ENCODE data around the gene RALGPS1. TPM values are rescaled to one million over a fixed set of nuclear protein-coding genes. Genes with fewer than 3 reads are reported as not detected.

Gene RALGPS1
- polyA plus RNA-seq, 1 donor, result 7.9 TPM

- peak; percentile 97 for DNase-seq (ENCODE audit: low read depth)
These were observed 107.2 kb downstream of the RALGPS1 start for GRCh38 chr9:127021664-127022363.

- DNase-seq (ENCODE audit: low read depth), result no peak
These were observed 108.5 kb downstream of the RALGPS1 start for GRCh38 chr9:127022913-127023660.

- no peak for DNase-seq (ENCODE audit: low read depth)
These were observed 110.5 kb downstream of the RALGPS1 start for GRCh38 chr9:127025042-127025441.

DNA sequence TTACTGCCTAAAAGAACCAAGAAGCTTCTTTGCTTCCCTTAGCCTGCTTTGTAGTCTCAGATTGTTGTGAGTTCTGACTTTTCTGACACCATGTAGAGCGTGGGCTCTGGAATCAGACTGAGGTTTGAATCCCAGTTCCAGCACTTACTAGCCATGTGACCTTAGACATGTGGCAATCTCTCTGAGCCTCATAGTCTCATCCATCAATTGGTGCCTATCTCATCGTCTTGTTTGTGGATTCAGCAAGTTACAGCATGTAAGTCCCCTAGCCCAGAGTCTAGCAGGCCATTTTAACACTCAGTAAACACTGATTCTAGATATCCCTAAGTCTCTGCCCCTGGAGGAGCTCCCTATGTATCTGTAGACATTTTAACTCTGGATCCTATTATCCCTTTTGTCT lies 113.1 kb downstream of the RALGPS1 start:
- no peak for DNase-seq (ENCODE audit: low read depth)

DNA sequence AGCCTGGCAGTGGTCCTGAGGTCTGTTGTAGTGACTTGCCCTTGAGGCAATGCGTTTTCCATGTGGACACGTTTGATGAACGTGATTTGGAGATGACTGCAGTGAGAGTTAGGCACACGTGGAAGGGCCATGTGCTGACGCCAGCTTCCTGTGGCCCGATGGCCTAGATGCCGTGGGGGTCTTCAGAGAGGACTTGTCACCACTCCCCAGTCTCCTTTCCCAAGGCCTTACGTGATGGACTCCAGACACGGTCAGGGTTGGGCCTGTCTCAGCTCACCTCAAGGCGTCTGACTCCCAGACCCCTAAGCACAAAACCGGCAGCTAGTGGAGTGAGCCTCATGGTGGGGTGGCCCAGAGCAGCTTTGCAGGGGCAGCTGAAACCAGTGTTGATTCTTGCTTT lies 115.0 kb downstream of the RALGPS1 start:
- no peak for DNase-seq (ENCODE audit: low read depth)

DNA sequence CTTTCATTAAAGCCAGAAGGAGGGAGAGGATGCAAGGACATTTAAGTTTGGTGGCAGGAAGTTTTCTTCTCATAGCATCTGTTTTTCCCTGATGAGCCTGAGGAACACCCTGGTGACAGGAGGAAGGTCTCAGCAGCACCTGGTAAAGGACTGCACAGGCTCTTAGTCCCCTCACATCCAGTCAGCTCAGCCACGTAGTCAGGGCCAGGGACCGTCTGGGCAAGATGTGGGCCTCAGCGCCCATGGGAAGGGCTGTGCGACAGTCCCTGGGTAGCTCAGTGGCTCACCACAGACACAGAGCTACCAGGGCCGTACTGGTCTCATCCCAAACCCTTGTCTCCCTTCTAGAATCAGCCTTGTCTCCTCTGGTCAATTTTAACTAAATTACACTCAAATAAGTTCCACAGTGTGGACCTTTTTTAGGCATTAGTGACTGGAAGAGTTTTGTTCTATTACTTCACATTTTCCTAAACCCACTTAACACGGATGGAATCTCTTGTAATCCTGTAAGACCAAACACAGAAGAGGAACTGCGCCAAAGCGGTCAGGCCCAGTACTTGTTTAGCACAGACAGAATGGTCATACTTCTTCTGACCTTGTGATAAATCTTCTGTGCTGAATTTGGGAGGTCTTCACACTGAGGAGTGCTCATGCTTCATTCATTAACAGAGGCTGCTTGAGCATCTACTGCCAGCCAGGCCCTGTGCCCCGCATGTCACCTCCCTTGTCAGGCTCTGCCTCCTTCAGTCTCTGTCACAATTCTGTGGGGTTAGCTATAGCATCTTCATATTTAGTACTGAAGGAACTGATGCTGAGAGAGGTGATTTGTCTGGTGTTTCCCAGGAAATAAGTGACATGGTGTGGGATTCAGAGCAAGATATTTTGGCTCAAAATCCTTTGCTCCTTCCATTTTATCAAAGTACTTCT lies 116.5 kb downstream of the RALGPS1 start:
- no peak for DNase-seq (ENCODE audit: low read depth)

DNA sequence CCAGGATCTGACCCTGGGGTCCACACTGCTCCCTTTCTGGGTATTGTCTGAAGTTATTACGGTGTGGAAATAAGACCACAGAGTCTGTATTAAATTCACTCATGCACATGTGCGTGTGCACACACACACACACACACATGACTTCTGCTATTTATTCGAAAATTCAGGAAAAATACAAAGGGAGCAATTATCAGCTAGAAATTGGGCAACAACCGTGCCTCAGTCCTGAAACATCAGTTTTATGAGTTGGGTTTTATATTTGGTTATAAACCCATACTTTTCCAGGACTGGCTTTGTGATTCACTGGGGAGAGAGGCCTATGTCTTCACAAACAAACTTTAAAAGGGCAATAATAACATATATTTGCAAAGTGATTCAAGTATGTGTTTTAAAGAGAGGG lies 117.7 kb downstream of the RALGPS1 start:
- DNase-seq (ENCODE audit: low read depth), result no peak

- DNase-seq (ENCODE audit: low read depth), result no peak
These were observed 118.5 kb downstream of the RALGPS1 start for GRCh38 chr9:127033061-127033460.

- no peak for DNase-seq (ENCODE audit: low read depth)
These were observed 119.2 kb downstream of the RALGPS1 start for GRCh38 chr9:127033789-127034188.

- no peak for DNase-seq (ENCODE audit: low read depth)
These were observed 120.1 kb downstream of the RALGPS1 start for GRCh38 chr9:127034691-127035090.

DNA sequence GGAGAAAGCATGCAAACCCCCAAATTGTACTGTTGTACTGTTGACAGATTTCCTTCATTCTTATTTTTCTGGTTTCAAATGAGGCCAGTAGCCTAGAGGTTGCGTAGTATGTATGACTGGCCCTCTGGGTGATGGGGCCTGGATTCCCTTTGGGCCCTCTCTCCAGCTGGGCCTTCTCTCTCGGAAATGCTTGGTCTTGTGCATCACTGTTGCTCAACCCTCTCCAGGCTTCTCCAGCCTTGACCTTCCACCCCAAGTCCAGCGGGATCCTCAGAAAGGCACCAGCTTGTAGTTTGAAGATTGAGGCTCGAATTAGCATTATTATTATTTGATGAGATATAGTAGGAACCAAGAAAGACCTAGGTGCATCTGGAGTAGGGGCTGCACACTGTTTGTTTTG lies 120.8 kb downstream of the RALGPS1 start:
- no peak for DNase-seq (ENCODE audit: low read depth)

DNA sequence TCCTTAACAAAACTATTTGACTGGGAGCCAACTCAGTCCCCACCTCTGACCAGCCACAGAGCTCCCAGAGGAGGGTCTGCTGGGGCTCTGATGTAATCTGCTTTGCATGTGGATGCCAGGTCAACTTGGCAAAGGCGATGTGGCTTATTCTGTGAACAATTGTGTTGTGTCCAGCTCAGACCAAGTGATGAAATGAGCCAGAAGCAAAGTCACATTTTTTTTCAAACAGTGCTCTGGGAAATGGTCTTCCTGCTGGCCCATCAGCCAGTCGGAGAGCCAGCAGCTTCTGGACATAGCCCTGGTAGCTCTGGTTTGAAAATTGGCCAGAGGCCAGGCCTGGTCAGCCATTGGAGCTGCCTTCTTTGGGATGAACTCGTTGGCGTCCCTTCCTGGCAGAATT lies 121.4 kb downstream of the RALGPS1 start:
- DNase-seq (ENCODE audit: low read depth), result no peak

GRCh38 chr9:127036437-127036836 lies 121.9 kb downstream of the RALGPS1 start:
- no peak for DNase-seq (ENCODE audit: low read depth)

DNA sequence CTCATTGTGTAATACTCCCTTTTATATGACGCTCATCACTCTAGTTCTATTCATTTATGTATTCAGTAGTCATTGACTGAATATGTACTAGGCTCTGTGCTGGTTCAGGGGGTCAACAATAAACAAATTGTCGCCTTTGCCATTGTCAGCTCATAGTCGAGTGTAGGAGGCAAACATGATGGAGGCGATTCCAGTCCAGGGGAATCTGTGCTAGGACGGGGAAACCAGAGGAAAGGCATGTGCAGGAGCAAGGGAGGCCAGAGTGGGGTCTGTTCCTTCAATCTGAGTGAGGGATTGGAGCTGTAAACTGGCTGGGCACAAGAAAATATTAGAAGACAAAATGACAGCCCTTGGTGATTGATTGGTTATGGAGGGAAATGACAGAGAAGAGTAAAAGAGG lies 123.9 kb downstream of the RALGPS1 start:
- no peak for DNase-seq (ENCODE audit: low read depth)

DNA sequence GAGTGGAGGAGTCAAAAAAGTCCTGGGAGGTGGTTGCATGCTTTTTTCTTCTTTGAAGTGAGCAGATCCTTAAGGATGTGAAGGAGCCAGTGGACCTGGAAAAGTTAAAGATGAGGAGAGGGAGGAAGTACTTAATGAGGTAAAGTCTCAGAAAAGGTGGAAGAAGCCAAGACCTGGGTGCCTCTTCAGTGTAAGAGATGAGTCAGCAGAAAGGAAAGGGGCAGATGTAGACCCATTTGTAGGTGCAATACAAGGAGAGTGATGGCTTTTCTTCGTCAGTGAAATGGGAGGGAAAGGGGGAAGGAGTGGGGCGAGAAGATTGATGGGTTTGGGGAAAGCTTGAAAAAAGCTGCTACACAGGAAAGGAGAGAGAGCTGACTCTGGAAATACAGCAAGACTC lies 124.9 kb downstream of the RALGPS1 start:
- DNase-seq (ENCODE audit: low read depth), result no peak

GRCh38 chr9:127045148-127045547 lies 130.6 kb downstream of the RALGPS1 start:
- DNase-seq (ENCODE audit: low read depth), result no peak

GRCh38 chr9:127047971-127048370 lies 133.4 kb downstream of the RALGPS1 start:
- no peak for DNase-seq (ENCODE audit: low read depth)

GRCh38 chr9:127049044-127049443 lies 134.5 kb downstream of the RALGPS1 start:
- no peak for DNase-seq (ENCODE audit: low read depth)

GRCh38 chr9:127049581-127049980 lies 135.0 kb downstream of the RALGPS1 start:
- DNase-seq (ENCODE audit: low read depth), result no peak

- DNase-seq (ENCODE audit: low read depth), result no peak
These were observed 135.6 kb downstream of the RALGPS1 start for GRCh38 chr9:127050152-127050551.

- DNase-seq (ENCODE audit: low read depth), result no peak
These were observed 136.0 kb downstream of the RALGPS1 start for GRCh38 chr9:127050591-127051001.

- no peak for DNase-seq (ENCODE audit: low read depth)
These were observed 137.5 kb downstream of the RALGPS1 start for GRCh38 chr9:127051881-127052595.

All from forelimb muscle (tissue), 1 donor.